WTC11 (cell line): ENCODE results near the gene TRPC1. TPM values are rescaled to one million over a fixed set of nuclear protein-coding genes. Genes with fewer than 3 reads are reported as not detected.
A peak's percentile ranks its signal among the peaks of the same experiment; 100 is the strongest.

Experiments
- ATAC-seq: fragments of 200-7000 bp; cut with Tn5 transposase; 2 replicates; pipeline ENCODE4 v1.10.0; 2021; ENCODE audit warnings: mild to moderate bottlenecking, moderate library complexity
- CTCF ChIA-PET: fragments of 300-600 bp; sonication (Branson Sonifier 250); formaldehyde crosslinking; loops from one replicate; lab custom pipeline; 2021; ENCODE audit warnings: antibody characterized with exemption; lab: Charles Lee
- POLR2A ChIA-PET: fragments of 350-600 bp; sonication (Branson Sonifier 250); formaldehyde crosslinking; loops from one replicate; lab custom pipeline; 2021; ENCODE audit warnings: antibody characterized with exemption; lab: Charles Lee
- DNase-seq: peaks from one replicate; pipeline ENCODE4 v3.0.0; 2021; ENCODE audit warnings: low spot score
- H3K27ac Mint-ChIP-seq: 2 replicates; pipeline ENCODE4 v1.8.0; 2021; ENCODE audit warnings: mixed read lengths
- H3K27me3 Mint-ChIP-seq: 2 replicates; pipeline ENCODE4 v1.8.0; 2021; ENCODE audit warnings: low read depth, mild to moderate bottlenecking, moderate library complexity, mixed read lengths
- H3K36me3 Mint-ChIP-seq: 2 replicates; pipeline ENCODE4 v1.8.0; 2021; ENCODE audit warnings: mixed read lengths
- H3K4me1 Mint-ChIP-seq: 2 replicates; pipeline ENCODE4 v1.8.0; 2022; ENCODE audit warnings: mixed read lengths
- H3K4me3 Mint-ChIP-seq: 2 replicates; pipeline ENCODE4 v1.8.0; 2021; ENCODE audit warnings: mild to moderate bottlenecking, moderate library complexity, mixed read lengths
- H3K9me3 Mint-ChIP-seq: 2 replicates; pipeline ENCODE4 v1.8.0; 2021; ENCODE audit warnings: mixed read lengths
- FOXK1 ChIP-seq: sonication (generic); formaldehyde crosslinking; IDR thresholded peaks from 2 replicates; pipeline ENCODE4 v1.8.0; 2022; ENCODE audit warnings: mild to moderate bottlenecking, moderate library complexity, missing genetic modification reagents
- FOXP1 ChIP-seq: sonication (generic); formaldehyde crosslinking; IDR thresholded peaks from 2 replicates; pipeline ENCODE4 v1.8.0; 2022; ENCODE audit warnings: missing genetic modification reagents, mild to moderate bottlenecking, moderate library complexity, borderline replicate concordance
- GTF2I ChIP-seq: fragments of 250-450 bp; sonication (Bioruptor Pico); conservative IDR thresholded peaks from 2 replicates; pipeline ENCODE4 v1.4.0; 2021; ENCODE audit warnings: mild to moderate bottlenecking
- NR2C2 ChIP-seq: sonication (generic); formaldehyde crosslinking; IDR thresholded peaks from 2 replicates; pipeline ENCODE4 v1.8.0; 2022; ENCODE audit warnings: mild to moderate bottlenecking, missing genetic modification reagents
- SOX15 ChIP-seq: fragments of 250-450 bp; sonication (Bioruptor Pico); IDR thresholded peaks from 2 replicates; pipeline ENCODE4 v1.9.0; 2021; ENCODE audit warnings: mild to moderate bottlenecking
- ZNF263 ChIP-seq: sonication (generic); formaldehyde crosslinking; IDR thresholded peaks from 2 replicates; pipeline ENCODE4 v1.8.1; 2022; ENCODE audit warnings: low read depth, mild to moderate bottlenecking, moderate library complexity, missing genetic modification reagents
- ZNF396 ChIP-seq: fragments of 250-450 bp; sonication (Bioruptor Pico); IDR thresholded peaks from 2 replicates; pipeline ENCODE4 v1.8.0; 2021; ENCODE audit warnings: mild to moderate bottlenecking, moderate library complexity, borderline replicate concordance
- ZNF416 ChIP-seq: fragments of 250-450 bp; sonication (Bioruptor Pico); IDR thresholded peaks from 2 replicates; pipeline ENCODE4 v1.9.0; 2021; ENCODE audit warnings: mild to moderate bottlenecking, inconsistent platforms
- total RNA-seq: library from RNA; stranded (reverse); gene quantifications from 3 replicates; pipeline ENCODE4 v1.2.3, GENCODE V29; 2021
- TF ChIP-seq, protein P1 (sequence below): sonication (generic); formaldehyde crosslinking; IDR thresholded peaks from 2 replicates; pipeline ENCODE4 v1.8.0; 2022; ENCODE audit warnings: mild to moderate bottlenecking, missing genetic modification reagents
- TF ChIP-seq, protein P2 (sequence below): sonication (generic); formaldehyde crosslinking; conservative IDR thresholded peaks from 2 replicates; pipeline ENCODE4 v1.8.1; 2022; ENCODE audit warnings: mild to moderate bottlenecking, missing genetic modification reagents
- TF ChIP-seq, protein P3 (sequence below): fragments of 200-600 bp; IDR thresholded peaks from 2 replicates; pipeline ENCODE4 v1.8.0; 2022; ENCODE audit warnings: antibody characterized with exemption
- TF ChIP-seq, protein P4 (sequence below): fragments of 250-450 bp; sonication (Bioruptor Pico); IDR thresholded peaks from 2 replicates; pipeline ENCODE4 v1.8.0; 2021; ENCODE audit warnings: mild to moderate bottlenecking
- TF ChIP-seq, protein P5 (sequence below): sonication (generic); formaldehyde crosslinking; IDR thresholded peaks from 2 replicates; pipeline ENCODE4 v1.8.0; 2023; ENCODE audit warnings: mild to moderate bottlenecking, missing genetic modification reagents
- TF ChIP-seq, protein P6 (sequence below): sonication (generic); formaldehyde crosslinking; IDR thresholded peaks from 2 replicates; pipeline ENCODE4 v1.8.1; 2022; ENCODE audit warnings: mild to moderate bottlenecking, missing genetic modification reagents, moderate library complexity, borderline replicate concordance
- TF ChIP-seq, protein P7 (sequence below): fragments of 250-450 bp; sonication (Bioruptor Pico); IDR thresholded peaks from 2 replicates; pipeline ENCODE4 v1.9.0; 2021; ENCODE audit warnings: mild to moderate bottlenecking
- TF ChIP-seq, protein P8 (sequence below): fragments of 250-450 bp; sonication (Bioruptor Pico); IDR thresholded peaks from 2 replicates; pipeline ENCODE4 v1.9.0; 2021; ENCODE audit warnings: moderate library complexity, mild to moderate bottlenecking, inconsistent platforms, borderline replicate concordance
- TF ChIP-seq, protein P9 (sequence below): sonication (generic); formaldehyde crosslinking; IDR thresholded peaks from 2 replicates; pipeline ENCODE4 v1.8.1; 2023; ENCODE audit warnings: mild to moderate bottlenecking, missing genetic modification reagents, moderate library complexity
- TF ChIP-seq, protein P10 (sequence below): sonication (generic); formaldehyde crosslinking; IDR thresholded peaks from 2 replicates; pipeline ENCODE4 v1.8.0; 2022; ENCODE audit warnings: mild to moderate bottlenecking, missing genetic modification reagents

The TRPC1 gene
- total RNA-seq, 1 experiment from 2014 or later = 13.8 TPM

DNA sequence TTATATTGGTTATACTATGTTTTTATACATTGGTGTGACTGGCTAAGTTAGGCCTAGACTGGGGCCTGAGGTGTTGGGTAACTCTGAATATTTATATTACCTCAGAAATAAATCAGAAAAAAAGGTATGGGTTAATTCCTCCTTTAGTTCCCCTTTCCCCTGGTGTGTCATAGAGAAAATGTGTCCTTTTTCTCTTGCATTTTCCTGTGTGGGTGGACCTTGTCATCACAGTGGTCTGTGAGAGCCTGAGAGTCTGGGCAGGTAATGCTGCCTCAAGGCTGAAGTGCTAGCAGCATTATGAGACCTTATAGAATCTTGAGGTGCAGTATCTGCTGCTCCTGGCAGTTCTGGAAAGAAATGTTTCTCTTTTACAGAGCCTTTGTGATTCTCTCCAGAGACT is 95.3 kb downstream of the TRPC1 start (continued):
- TF ChIP-seq, protein P1, sequence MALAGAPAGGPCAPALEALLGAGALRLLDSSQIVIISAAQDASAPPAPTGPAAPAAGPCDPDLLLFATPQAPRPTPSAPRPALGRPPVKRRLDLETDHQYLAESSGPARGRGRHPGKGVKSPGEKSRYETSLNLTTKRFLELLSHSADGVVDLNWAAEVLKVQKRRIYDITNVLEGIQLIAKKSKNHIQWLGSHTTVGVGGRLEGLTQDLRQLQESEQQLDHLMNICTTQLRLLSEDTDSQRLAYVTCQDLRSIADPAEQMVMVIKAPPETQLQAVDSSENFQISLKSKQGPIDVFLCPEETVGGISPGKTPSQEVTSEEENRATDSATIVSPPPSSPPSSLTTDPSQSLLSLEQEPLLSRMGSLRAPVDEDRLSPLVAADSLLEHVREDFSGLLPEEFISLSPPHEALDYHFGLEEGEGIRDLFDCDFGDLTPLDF = no peak
- TF ChIP-seq, protein P2, sequence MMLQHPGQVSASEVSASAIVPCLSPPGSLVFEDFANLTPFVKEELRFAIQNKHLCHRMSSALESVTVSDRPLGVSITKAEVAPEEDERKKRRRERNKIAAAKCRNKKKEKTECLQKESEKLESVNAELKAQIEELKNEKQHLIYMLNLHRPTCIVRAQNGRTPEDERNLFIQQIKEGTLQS = no peak
- no peak for TF ChIP-seq FOXK1 (CRISPR knock-in tag)

DNA sequence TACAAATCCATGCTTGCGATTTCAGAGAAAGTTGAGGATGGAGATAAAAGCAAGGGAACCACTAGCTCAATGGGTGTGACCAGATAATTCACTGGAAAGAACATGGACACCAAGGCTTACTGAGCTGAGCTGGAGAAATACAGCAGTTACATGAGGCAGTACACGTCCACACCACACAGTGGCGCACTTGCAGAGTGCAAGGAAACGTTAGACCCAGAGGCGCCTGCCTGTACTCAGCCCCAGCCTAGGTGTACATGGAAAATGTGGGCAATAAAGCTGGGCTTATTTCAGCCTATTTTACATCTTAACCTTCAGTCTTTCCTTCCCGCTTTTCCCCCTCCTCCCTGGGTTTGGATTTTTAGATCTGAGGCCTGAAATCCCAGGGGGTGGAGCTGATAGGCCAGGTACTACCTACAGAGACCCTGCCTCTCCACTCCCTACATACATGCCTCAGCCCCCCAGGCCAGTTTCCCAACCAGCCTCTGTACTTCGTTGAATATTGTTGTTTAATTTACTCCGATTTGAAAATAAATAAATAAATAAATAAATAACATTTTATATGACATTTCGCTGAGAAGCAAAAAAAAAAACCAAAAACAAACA is 105.0 kb downstream of the TRPC1 start:
- peak; percentile 88 for DNase-seq
- H3K36me3 Mint-ChIP-seq = no peaks in the 10 kb centered on the region
- no peak overlapping the region for H3K27ac Mint-ChIP-seq
- H3K4me3 Mint-ChIP-seq = no peak overlapping the region
- H3K4me1 Mint-ChIP-seq = no peaks in the 10 kb centered on the region
- no peaks in the 10 kb centered on the region for H3K9me3 Mint-ChIP-seq
- ChIA-PET POLR2A (no interaction called here), CTCF (interaction anchor here (0.5 to 2.5 kb wide), 57 partner anchors 9 to 413 kb away, joined by 3 to 69 read pairs (median 5); partner anchors contain the start of genes PCOLCE2, TRPC1 and U2SURP)
- H3K27me3 Mint-ChIP-seq = no peaks in the 10 kb centered on the region
- ATAC-seq = peak; percentile 98
- TF ChIP-seq GTF2I (CRISPR knock-in tag) = no peak
- TF ChIP-seq, protein P3, sequence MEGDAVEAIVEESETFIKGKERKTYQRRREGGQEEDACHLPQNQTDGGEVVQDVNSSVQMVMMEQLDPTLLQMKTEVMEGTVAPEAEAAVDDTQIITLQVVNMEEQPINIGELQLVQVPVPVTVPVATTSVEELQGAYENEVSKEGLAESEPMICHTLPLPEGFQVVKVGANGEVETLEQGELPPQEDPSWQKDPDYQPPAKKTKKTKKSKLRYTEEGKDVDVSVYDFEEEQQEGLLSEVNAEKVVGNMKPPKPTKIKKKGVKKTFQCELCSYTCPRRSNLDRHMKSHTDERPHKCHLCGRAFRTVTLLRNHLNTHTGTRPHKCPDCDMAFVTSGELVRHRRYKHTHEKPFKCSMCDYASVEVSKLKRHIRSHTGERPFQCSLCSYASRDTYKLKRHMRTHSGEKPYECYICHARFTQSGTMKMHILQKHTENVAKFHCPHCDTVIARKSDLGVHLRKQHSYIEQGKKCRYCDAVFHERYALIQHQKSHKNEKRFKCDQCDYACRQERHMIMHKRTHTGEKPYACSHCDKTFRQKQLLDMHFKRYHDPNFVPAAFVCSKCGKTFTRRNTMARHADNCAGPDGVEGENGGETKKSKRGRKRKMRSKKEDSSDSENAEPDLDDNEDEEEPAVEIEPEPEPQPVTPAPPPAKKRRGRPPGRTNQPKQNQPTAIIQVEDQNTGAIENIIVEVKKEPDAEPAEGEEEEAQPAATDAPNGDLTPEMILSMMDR = peak; percentile 73

DNA sequence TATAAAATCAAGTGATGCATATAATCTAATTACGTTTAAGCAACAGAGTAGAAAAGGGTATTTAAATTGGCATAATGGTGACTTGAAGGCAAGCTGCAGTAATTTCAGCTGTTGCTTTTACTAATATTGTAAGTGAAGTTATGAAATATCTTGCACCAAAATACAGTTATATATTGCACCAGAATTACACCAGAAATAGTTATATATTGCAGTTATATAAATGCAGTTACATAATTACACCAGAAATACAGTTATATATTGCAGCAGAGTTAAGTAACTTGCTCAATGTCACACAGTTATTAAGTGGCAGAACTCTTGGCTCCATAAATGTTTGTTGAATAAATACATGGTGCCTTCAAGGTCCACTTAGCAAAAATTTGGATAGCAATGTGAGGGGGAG is 113.7 kb downstream of the TRPC1 start:
- no peaks in the 10 kb centered on the region for H3K27me3 Mint-ChIP-seq
- no peak overlapping the region for H3K27ac Mint-ChIP-seq
- DNase-seq (no peak), ATAC-seq (no peak)
- peaks cover 8% of the 10 kb centered on the region for H3K9me3 Mint-ChIP-seq
- POLR2A ChIA-PET = no interaction called here
- CTCF ChIA-PET = no interaction called here
- H3K4me3 Mint-ChIP-seq = no peak overlapping the region
- H3K4me1 Mint-ChIP-seq = no peaks in the 10 kb centered on the region
- H3K36me3 Mint-ChIP-seq = peaks cover 8% of the 10 kb centered on the region
- TF ChIP-seq ZNF416 (no peak), ZNF263 (no peak), FOXK1 (CRISPR knock-in tag) (no peak), NR2C2 (CRISPR knock-in tag) (no peak), FOXP1 (CRISPR knock-in tag) (no peak), ZNF396 (CRISPR knock-in tag) (no peak), GTF2I (CRISPR knock-in tag) (no peak), SOX15 (CRISPR knock-in tag) (no peak)
- TF ChIP-seq, protein P4, sequence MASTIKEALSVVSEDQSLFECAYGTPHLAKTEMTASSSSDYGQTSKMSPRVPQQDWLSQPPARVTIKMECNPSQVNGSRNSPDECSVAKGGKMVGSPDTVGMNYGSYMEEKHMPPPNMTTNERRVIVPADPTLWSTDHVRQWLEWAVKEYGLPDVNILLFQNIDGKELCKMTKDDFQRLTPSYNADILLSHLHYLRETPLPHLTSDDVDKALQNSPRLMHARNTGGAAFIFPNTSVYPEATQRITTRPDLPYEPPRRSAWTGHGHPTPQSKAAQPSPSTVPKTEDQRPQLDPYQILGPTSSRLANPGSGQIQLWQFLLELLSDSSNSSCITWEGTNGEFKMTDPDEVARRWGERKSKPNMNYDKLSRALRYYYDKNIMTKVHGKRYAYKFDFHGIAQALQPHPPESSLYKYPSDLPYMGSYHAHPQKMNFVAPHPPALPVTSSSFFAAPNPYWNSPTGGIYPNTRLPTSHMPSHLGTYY (CRISPR knock-in tag) = no peak
- TF ChIP-seq, protein P5, sequence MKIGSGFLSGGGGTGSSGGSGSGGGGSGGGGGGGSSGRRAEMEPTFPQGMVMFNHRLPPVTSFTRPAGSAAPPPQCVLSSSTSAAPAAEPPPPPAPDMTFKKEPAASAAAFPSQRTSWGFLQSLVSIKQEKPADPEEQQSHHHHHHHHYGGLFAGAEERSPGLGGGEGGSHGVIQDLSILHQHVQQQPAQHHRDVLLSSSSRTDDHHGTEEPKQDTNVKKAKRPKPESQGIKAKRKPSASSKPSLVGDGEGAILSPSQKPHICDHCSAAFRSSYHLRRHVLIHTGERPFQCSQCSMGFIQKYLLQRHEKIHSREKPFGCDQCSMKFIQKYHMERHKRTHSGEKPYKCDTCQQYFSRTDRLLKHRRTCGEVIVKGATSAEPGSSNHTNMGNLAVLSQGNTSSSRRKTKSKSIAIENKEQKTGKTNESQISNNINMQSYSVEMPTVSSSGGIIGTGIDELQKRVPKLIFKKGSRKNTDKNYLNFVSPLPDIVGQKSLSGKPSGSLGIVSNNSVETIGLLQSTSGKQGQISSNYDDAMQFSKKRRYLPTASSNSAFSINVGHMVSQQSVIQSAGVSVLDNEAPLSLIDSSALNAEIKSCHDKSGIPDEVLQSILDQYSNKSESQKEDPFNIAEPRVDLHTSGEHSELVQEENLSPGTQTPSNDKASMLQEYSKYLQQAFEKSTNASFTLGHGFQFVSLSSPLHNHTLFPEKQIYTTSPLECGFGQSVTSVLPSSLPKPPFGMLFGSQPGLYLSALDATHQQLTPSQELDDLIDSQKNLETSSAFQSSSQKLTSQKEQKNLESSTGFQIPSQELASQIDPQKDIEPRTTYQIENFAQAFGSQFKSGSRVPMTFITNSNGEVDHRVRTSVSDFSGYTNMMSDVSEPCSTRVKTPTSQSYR (CRISPR knock-in tag) = no peak
- TF ChIP-seq, protein P6, sequence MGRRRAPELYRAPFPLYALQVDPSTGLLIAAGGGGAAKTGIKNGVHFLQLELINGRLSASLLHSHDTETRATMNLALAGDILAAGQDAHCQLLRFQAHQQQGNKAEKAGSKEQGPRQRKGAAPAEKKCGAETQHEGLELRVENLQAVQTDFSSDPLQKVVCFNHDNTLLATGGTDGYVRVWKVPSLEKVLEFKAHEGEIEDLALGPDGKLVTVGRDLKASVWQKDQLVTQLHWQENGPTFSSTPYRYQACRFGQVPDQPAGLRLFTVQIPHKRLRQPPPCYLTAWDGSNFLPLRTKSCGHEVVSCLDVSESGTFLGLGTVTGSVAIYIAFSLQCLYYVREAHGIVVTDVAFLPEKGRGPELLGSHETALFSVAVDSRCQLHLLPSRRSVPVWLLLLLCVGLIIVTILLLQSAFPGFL (CRISPR knock-in tag) = no peak
- TF ChIP-seq, protein P7, sequence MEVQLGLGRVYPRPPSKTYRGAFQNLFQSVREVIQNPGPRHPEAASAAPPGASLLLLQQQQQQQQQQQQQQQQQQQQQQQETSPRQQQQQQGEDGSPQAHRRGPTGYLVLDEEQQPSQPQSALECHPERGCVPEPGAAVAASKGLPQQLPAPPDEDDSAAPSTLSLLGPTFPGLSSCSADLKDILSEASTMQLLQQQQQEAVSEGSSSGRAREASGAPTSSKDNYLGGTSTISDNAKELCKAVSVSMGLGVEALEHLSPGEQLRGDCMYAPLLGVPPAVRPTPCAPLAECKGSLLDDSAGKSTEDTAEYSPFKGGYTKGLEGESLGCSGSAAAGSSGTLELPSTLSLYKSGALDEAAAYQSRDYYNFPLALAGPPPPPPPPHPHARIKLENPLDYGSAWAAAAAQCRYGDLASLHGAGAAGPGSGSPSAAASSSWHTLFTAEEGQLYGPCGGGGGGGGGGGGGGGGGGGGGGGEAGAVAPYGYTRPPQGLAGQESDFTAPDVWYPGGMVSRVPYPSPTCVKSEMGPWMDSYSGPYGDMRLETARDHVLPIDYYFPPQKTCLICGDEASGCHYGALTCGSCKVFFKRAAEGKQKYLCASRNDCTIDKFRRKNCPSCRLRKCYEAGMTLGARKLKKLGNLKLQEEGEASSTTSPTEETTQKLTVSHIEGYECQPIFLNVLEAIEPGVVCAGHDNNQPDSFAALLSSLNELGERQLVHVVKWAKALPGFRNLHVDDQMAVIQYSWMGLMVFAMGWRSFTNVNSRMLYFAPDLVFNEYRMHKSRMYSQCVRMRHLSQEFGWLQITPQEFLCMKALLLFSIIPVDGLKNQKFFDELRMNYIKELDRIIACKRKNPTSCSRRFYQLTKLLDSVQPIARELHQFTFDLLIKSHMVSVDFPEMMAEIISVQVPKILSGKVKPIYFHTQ (CRISPR knock-in tag) = no peak
- TF ChIP-seq, protein P8, sequence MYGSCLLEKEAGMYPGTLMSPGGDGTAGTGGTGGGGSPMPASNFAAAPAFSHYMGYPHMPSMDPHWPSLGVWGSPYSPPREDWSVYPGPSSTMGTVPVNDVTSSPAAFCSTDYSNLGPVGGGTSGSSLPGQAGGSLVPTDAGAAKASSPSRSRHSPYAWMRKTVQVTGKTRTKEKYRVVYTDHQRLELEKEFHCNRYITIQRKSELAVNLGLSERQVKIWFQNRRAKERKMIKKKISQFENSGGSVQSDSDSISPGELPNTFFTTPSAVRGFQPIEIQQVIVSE (CRISPR knock-in tag) = no peak
- TF ChIP-seq, protein P9, sequence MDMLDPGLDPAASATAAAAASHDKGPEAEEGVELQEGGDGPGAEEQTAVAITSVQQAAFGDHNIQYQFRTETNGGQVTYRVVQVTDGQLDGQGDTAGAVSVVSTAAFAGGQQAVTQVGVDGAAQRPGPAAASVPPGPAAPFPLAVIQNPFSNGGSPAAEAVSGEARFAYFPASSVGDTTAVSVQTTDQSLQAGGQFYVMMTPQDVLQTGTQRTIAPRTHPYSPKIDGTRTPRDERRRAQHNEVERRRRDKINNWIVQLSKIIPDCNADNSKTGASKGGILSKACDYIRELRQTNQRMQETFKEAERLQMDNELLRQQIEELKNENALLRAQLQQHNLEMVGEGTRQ (CRISPR knock-in tag) = no peak
- TF ChIP-seq, protein P10, sequence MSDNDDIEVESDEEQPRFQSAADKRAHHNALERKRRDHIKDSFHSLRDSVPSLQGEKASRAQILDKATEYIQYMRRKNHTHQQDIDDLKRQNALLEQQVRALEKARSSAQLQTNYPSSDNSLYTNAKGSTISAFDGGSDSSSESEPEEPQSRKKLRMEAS (CRISPR knock-in tag) = no peak
